NT2/D1 (cell line): Measurements from ENCODE around the gene BCKDHA.

Source experiments
- SUZ12 ChIP-seq: IDR thresholded peaks from 2 replicates; pipeline ENCODE4 v1.6.1; 2011; ENCODE audit not compliant: insufficient read length, insufficient read depth; ENCODE audit errors: extremely low read depth
- ZNF274 ChIP-seq: IDR thresholded peaks from 2 replicates; pipeline ENCODE4 v1.6.1; 2011; ENCODE audit warnings: mild to moderate bottlenecking, low read depth, low read length

GRCh38 chr19:41437944-41438574 is 40.4 kb downstream of the BCKDHA start:
- TF ChIP-seq SUZ12 (no peak), ZNF274 (no peak)
